Measurements from ENCODE around the gene ASIC4.

ASIC4 gene

DNA sequence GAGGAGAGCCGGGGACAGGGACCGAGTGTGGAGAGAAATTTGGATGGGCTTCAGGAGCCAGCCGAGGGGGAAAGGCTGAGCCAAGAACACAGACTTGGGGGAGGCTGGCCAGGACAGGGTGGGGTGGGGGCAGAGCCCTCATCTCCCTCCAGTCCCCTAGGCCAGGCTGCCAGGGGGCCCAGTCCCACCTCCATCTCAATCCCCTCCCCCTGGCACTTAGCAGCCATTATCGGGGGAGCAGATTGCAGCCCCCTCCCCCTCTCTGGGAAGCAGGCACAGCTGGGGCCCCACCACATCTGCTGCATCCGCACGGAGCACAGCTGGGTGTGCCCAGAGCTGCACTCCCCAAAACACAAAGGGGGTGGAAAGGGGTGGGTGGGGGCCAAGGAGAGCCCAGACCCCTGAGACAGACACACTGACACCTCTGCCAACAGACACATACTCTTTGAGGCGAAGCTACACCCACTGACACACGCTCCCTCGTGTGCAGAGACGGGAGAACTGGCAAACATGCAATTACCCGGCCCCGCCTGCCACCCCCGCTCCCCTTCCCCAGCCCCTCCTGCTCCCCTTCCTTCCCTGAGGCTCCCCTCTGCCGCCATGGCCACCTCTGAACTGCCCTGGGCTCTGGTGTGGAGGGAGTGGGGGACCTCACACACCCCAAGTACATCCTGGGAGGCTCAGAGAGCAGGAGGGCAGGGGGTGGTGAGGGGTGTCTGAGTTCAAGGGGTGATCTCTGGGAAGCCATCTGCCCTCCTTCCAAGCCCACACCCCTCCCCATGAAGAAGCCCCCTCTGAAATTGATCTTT lies 5.1 kb upstream of the ASIC4 start:
- no peak for DNase-seq (ENCODE audit: low spot score)
- TF ChIP-seq, protein P1, sequence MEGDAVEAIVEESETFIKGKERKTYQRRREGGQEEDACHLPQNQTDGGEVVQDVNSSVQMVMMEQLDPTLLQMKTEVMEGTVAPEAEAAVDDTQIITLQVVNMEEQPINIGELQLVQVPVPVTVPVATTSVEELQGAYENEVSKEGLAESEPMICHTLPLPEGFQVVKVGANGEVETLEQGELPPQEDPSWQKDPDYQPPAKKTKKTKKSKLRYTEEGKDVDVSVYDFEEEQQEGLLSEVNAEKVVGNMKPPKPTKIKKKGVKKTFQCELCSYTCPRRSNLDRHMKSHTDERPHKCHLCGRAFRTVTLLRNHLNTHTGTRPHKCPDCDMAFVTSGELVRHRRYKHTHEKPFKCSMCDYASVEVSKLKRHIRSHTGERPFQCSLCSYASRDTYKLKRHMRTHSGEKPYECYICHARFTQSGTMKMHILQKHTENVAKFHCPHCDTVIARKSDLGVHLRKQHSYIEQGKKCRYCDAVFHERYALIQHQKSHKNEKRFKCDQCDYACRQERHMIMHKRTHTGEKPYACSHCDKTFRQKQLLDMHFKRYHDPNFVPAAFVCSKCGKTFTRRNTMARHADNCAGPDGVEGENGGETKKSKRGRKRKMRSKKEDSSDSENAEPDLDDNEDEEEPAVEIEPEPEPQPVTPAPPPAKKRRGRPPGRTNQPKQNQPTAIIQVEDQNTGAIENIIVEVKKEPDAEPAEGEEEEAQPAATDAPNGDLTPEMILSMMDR (IDR thresholded peaks at IDR 0.05; ENCODE audit: borderline replicate concordance, control extremely low read depth, extremely low read depth, insufficient read depth, missing control alignments), result no peak
- in situ Hi-C loops (cut with MboI; ENCODE audit: low sequenced_read_pairs, unreplicated experiment), result no loop called here

DNA sequence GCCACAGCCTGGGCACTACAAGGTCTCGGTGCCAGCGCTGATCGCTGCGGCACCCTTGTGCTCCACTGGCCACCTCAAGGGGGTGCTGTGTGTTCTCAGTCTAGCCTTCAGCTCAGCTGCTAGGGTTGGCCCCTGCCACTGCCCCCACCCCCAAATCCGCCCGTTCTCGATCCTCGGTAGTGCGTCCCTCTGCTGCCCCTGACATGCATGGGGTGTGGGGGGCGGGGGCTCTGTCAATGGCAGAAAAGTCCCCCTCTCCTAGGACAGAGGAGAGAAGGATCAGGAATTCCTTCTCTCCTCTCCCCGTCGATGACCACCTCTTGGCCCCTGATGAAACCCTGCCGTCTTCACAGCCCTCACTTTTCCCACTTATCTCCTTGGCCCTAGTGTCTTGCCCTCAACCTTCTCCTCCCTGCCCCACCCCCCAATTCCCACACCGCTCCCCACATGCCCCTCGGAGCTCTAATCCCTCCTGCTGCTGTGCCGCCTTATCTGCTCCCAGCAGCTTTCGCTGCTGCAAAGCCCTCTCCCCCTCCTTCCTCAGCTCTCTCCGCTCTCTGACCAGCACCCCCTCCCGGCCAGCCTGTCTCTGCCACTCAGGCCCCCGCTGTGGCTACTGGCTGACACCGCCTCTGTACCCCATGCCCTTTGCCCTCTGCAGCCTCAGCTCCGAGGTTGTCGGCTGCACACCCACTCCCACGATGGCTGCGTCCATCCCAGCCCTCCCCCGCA lies 4.3 kb upstream of the ASIC4 start:
- TF ChIP-seq, protein P1 (IDR thresholded peaks at IDR 0.05; ENCODE audit: borderline replicate concordance, control extremely low read depth, extremely low read depth, insufficient read depth, missing control alignments), result peak; percentile 70
- in situ Hi-C loops (cut with MboI; ENCODE audit: low sequenced_read_pairs, unreplicated experiment), result no loop called here
- peak; percentile 78 for DNase-seq (ENCODE audit: low spot score)

DNA sequence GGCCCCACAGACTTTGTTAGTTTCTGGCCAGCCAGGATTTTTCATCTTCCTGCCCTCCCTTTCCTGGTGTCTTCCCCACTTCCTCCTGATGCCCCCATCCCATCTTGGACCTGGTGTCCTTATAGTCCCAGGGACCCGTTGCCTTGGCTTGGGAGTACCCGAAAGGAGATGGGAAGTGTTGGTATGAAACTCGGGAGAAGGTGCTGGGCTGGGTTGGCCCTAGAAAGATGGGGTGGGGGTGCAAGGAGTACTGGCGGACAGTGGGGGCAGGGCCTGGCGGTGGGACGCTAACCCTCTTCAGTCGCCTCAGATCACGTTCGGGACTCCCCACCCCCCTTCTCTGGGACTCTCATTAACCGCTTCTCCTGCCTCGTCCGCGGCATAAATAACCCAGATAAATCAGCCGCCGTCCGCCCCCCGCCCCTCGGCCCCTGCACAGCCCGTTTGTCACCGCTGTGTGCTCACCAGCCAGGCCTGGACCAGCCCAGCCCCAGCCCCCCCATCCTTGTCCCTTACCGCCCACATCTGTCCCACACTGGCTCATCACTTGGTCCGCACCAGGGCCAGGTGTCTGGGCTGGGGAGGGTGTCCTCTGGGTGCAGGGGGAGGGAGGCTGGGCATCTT lies 3.7 kb upstream of the ASIC4 start:
- in situ Hi-C loops (cut with MboI; ENCODE audit: low sequenced_read_pairs, unreplicated experiment), result no loop called here
- no peak for DNase-seq (ENCODE audit: low spot score)
- TF ChIP-seq, protein P1 (IDR thresholded peaks at IDR 0.05; ENCODE audit: borderline replicate concordance, control extremely low read depth, extremely low read depth, insufficient read depth, missing control alignments), result no peak

DNA sequence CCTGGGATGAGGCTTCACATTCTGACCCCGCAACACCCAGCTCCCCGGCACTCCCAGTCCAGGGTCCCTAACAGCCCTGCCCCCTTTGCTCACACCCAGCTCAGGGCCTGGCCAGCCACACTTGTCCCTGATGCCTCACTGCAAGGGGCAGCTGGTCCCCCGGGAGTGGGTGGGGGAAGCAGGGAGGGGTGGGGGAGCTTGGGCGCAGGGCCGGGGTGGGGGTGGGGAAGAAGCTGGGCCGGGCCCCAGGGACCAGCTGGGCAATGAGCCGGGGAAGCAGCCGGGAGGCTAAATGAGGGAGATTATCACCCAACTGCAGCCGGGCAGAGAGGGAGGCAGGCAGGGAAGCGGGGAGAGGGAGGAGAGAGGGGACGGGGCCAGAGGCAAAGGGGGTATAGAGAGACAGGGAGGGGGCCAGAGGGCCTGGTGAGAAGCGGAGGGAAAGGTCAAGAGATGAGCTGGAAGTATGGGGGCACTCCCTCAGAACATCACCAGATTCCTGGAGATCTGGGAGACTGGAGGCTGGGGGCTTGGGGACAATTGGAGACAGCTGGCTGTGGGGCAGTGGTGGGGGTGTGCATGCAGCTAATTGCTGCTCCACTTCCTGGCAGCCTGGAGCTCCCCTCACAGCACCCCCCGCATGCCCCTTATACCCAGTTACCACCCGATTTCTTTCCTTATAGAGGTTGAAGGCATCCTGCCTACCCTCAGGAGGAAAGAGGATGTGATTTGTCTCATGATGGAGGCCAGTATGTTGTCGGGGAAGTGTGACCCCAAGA lies 2.5 kb upstream of the ASIC4 start:
- no peak for DNase-seq (ENCODE audit: low spot score)
- in situ Hi-C loops (cut with MboI; ENCODE audit: low sequenced_read_pairs, unreplicated experiment), result no loop called here
- TF ChIP-seq, protein P1 (IDR thresholded peaks at IDR 0.05; ENCODE audit: borderline replicate concordance, control extremely low read depth, extremely low read depth, insufficient read depth, missing control alignments), result no peak

DNA sequence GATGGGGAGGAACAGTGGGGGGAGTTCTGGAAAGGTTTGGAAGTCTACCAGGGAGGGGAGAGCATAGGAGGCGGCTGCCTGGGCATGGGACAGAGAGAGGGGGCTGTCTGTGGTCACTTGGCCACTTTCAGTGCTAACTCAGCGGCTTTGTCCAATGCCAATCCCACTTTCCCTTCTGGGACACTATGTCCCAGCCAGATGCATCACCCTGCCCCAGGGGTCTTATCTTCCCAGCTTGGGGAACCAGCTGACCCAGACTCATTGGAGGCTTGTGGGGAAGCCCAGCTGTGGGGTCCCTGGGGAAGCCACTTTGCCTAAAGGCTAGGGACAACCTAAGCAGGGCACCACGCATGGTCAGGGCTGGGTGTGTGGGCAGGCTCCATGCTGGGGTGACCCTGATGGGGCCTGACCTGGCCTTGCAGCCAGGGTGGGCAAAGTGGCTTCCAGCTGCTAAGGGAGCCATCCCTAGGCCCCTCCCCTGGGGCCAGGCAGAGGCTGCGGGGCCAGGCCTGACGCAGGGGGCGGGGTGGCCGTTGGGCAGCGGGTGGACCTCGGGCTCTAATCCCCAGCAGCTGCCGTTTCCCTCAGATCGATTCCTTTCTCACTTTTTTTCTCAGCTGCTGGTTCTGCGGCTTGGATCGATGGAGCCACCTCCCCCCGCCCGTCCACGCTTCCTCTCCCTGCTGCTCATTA lies 1.6 kb upstream of the ASIC4 start:
- DNase-seq (ENCODE audit: low spot score), result no peak
- in situ Hi-C loops (cut with MboI; ENCODE audit: low sequenced_read_pairs, unreplicated experiment), result no loop called here
- TF ChIP-seq, protein P1 (IDR thresholded peaks at IDR 0.05; ENCODE audit: borderline replicate concordance, control extremely low read depth, extremely low read depth, insufficient read depth, missing control alignments), result no peak
